Stimulated activated CD4-positive, alpha-beta T cell treated with anti-CD3 and anti-CD28 coated beads, Interleukin-4, amount 100 ng/mL, for 1 hour (primary cell): ENCODE measurements around the gene SLC35D1.
A peak's percentile ranks its signal among the peaks of the same experiment; 100 is the strongest.
"Not testable (repeated sequence)": the region's sequence is repeated elsewhere in the genome, so short reads cannot be mapped to it uniquely, and the experiment has no call there.

ENCODE experiments used
- DNase-seq: peaks from one replicate; pipeline ENCODE4 v3.0.0-alpha.2; 2020

Gene SLC35D1

GRCh38 chr1:66982561-66983260 lies 71.2 kb downstream of the SLC35D1 start:
- no peak for DNase-seq

DNA sequence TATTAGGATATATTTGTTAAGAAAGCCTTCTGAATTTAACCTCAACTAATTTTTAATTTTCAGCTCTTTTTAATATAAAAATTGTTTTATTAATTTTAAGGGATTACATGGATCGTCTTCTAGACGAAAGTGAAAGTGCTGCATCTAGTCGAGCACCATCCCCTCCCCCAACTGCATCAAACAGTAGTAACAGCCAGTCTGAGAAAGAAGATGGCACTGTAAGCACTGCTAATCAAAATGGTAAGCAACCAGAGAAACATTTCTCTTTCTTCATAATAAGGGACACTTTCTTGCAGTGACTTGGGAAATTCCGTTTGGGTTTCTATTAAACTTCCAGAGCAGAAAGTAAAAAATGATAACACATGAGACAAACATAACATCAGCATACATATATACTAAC lies 72.3 kb downstream of the SLC35D1 start:
- peak; percentile 30 for DNase-seq

DNA sequence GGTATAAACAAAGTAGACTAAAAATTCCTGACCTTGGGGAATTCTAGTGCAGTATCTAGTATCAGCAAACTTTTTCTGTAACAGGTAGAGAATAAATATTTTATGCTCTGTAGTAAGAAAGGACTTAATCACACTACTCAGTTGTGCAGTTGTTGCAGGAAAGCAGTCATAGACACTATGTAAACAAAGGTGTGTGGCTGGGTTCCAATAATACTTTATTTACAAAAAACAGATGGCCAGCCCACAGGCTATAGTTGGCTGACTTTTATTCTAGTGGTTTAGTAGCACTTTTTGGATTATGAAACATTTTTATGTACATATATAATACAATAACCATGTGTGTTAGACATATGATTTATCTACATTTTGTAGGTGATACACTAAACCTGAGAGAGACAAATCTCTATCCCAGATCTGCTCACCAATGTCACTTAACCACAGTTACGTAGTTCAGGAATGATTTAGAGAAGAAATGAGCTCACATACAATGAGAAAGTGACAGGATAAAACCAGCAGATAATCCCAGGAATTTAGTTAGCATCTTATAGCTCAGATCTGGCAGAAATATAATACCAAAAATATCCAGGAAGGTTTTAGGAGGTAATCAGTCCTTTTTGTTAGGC lies 73.1 kb downstream of the SLC35D1 start:
- DNase-seq = no peak

DNA sequence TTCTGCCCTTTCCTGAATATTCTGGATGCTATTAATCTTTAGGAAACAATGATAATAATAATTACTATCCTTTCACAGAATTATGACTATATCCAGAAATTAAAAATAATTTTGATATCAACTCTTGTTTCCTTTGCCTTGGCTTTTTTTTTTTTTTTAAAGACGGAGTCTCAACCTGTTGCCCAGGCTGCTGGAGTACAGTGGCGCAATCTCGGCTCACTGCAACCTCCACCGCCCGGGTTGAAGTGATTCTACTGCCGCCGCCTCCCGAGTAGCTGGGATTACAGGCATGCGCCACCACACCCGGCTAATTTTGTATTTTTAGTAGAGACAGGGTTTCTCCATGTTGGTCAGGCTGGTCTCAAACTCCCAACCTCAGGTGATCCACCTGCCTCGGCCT lies 74.3 kb downstream of the SLC35D1 start:
- not testable (repeated sequence) for DNase-seq

- DNase-seq = no peak
Measured at GRCh38 chr1:66978201-66978600, 75.7 kb downstream of the SLC35D1 start.

- no peak for DNase-seq
Measured at GRCh38 chr1:66968574-66968973, 85.4 kb downstream of the SLC35D1 start.

DNA sequence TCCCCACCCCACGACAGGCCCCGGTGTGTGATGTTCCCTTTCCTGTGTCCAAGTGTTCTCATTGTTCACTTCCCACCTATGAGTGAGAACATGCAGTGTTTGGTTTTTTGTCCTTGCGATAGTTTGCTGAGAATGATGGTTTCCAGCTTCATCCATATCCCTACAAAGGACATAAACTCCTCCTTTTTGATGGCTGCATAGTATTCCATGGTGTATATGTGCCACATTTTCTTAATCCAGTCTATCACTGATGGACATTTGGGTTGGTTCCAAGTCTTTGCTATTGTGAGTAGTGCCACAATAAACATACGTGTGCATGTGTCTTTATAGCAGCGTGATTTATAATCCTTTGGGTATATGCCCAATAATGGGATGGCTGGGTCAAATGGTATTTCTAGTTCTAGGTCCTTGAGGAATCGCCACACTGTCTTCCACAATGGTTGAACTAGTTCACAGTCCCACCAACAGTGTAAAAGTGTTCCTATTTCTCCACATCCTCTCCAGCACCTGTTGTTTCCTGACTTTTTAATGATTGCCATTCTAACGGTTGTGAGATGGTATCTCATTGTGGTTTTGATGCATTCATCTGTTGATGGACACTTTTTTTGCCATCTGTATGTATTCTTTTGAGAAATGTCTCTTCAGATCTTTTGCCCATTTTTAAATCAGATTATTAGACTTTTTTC lies 87.6 kb downstream of the SLC35D1 start:
- DNase-seq = not testable (repeated sequence)

DNA sequence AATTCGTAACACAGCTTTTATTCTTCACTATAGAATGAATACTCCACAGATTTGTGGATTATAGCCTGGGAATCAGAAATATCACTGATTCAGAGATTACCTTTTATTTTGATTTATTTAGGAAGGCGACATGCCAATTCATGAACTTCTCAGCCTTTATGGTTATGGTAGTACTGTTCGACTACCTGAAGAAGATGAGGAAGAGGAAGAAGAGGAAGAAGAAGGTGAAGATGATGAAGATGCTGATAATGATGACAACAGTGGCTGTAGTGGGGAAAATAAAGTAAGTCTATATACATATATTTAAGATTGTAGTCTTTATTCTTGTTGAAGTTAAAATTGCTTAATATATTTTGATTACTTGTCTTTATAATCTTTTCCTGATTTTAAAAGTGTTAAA lies 96.0 kb downstream of the SLC35D1 start:
- no peak for DNase-seq

- no peak for DNase-seq
Measured at GRCh38 chr1:66954208-66954607, 99.7 kb downstream of the SLC35D1 start.

DNA sequence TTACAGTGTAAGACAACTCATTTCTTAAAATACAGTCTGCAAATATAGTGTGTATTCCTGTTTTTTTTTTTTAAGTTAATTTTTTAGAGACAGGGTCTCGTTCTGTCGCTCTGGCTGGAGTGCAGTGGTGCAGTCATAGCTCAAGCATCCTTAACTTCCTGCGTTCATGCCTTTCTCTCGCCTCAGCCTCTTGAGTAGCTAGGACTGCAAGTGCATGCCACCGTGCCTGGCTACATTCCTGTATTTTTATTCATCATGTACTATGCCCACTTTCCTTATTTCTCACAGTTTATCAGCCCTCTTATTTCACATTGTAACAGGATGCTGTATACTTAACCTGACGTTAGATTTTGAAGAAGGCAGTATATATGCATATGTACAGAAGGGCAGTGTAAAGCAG lies 102.4 kb downstream of the SLC35D1 start:
- DNase-seq = no peak
